SU-DHL-6 (cell line): ENCODE data around the gene SLC25A47.

Experiments used
- H2AFZ ChIP-seq: fragments of 200-600 bp; sonication (generic); 2 replicates; pipeline ENCODE4 v1.6.1; 2014; ENCODE audit warnings: low read depth, mild to moderate bottlenecking, moderate library complexity, mixed read lengths, antibody characterized with exemption, low read length; ENCODE audit not compliant: severe bottlenecking
- H3F3A ChIP-seq: fragments of 200-600 bp; shearing (Covaris generic); 2 replicates; pipeline ENCODE4 v1.6.0; 2016; ENCODE audit warnings: antibody characterized with exemption, mild to moderate bottlenecking; ENCODE audit not compliant: insufficient read depth
- H3K27ac ChIP-seq: fragments of 200-600 bp; sonication (generic); 2 replicates; pipeline ENCODE4 v1.5.1; 2016; ENCODE audit warnings: low read depth, mild to moderate bottlenecking, low read length, moderate library complexity, mixed read lengths
- H3K27me3 ChIP-seq: fragments of 200-600 bp; sonication (generic), shearing (Covaris generic); 2 replicates; pipeline ENCODE4 v1.6.0; 2014; ENCODE audit warnings: mild to moderate bottlenecking, low read length
- H3K36me3 ChIP-seq: fragments of 200-600 bp; sonication (generic); 2 replicates; pipeline ENCODE4 v1.6.1; 2014; ENCODE audit warnings: mild to moderate bottlenecking, low read length, mixed read lengths
- H3K4me2 ChIP-seq: fragments of 300-600, 200-600 bp; shearing (Covaris generic), sonication (generic); 2 replicates; pipeline ENCODE4 v1.6.0; 2014; ENCODE audit warnings: low read length, low read depth, mild to moderate bottlenecking; ENCODE audit not compliant: poor library complexity, severe bottlenecking
- H3K4me3 ChIP-seq: fragments of 200-600 bp; sonication (generic); 2 replicates; pipeline ENCODE4 v1.5.1; 2014; ENCODE audit warnings: antibody characterized with exemption, low read length, mild to moderate bottlenecking, mixed read lengths; ENCODE audit not compliant: insufficient read depth, poor library complexity, severe bottlenecking
- H3K79me2 ChIP-seq: fragments of 200-600 bp; sonication (generic); 2 replicates; pipeline ENCODE4 v1.6.1; 2014; ENCODE audit warnings: mild to moderate bottlenecking, low read length, moderate library complexity; ENCODE audit not compliant: insufficient read depth
- H3K9ac ChIP-seq: fragments of 200-600 bp; sonication (generic); 2 replicates; pipeline ENCODE4 v1.7.0; 2014; ENCODE audit warnings: mild to moderate bottlenecking, low read length
- H3K9me2 ChIP-seq: fragments of 200-600 bp; sonication (generic); replicated peaks from 2 replicates; pipeline ENCODE4 v1.6.1; 2014; ENCODE audit warnings: low read length; ENCODE audit not compliant: insufficient read depth
- H3K9me3 ChIP-seq: fragments of 200-600 bp; sonication (generic); 2 replicates; pipeline ENCODE4 v1.6.1; 2014; ENCODE audit warnings: low read length, mixed read lengths; ENCODE audit not compliant: insufficient read depth
- H4K20me1 ChIP-seq: fragments of 200-600 bp; sonication (generic); 2 replicates; pipeline ENCODE4 v1.6.1; 2014; ENCODE audit warnings: low read depth, mild to moderate bottlenecking, antibody characterized with exemption, low read length, moderate library complexity, mixed read lengths
- CTCF ChIP-seq: fragments of 200-600 bp; sonication (generic); IDR thresholded peaks from one replicate; pipeline ENCODE4 v1.5.1; 2017; ENCODE audit warnings: antibody characterized with exemption, mild to moderate bottlenecking, low read length, moderate library complexity; ENCODE audit not compliant: insufficient read depth, poor library complexity, severe bottlenecking
- EZH2phosphoT487 ChIP-seq: fragments of 200-600 bp; sonication (generic), shearing (Covaris generic); conservative IDR thresholded peaks from 2 replicates; pipeline ENCODE4 v1.6.1; 2018; ENCODE audit warnings: mild to moderate bottlenecking, antibody characterized with exemption, low read length, moderate library complexity, mixed read lengths

The SLC25A47 gene

GRCh38 chr14:100361626-100362025, 38.5 kb downstream of the SLC25A47 start:
- Histone ChIP-seq H3K9ac (no peak overlapping the region), H3K79me2 (no peaks in the 10 kb centered on the region), H3F3A (no peaks in the 10 kb centered on the region), H4K20me1 (no peaks in the 10 kb centered on the region), H3K4me3 (no peak overlapping the region), H3K4me2 (no peak overlapping the region), H3K36me3 (peaks cover 14% of the 10 kb centered on the region), H3K9me2 (no peaks in the 10 kb centered on the region), H3K27me3 (no peaks in the 10 kb centered on the region), H2AFZ (no peak overlapping the region), H3K9me3 (no peaks in the 10 kb centered on the region), H3K27ac (no peak overlapping the region)
- TF ChIP-seq CTCF: no peak

DNA sequence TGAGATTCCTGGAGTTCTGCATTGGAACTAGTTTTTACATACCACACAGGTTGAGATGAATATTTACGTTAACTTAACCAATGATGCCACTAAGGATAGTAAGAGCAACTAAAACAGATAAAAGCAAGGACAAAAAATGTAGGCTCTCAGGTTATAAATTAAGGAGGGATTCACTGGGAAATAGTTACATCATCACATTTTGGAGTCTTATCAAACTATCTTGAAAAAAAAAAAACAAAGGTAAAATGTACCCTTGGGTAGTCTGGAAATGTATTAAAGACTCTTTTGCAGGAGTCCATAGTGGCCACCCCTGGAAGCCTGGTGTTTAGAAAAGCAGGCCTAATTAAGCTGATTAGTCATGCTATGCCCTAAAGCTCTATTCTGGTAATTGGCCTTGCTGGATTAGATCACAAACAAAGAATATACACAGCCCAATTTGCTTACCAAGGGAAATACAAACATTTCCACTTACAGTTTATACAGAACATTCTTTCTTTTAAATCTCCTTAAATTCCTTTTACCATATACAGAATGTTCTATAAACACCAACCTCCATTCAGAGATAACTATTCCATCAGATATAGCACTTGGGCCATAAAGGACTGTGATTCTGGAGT, 39.3 kb downstream of the SLC25A47 start:
- no peak for TF ChIP-seq CTCF
- TF ChIP-seq EZH2phosphoT487: no peak
- no peak overlapping the region for H3K9ac ChIP-seq
- no peaks in the 10 kb centered on the region for H3K9me3 ChIP-seq
- H4K20me1 ChIP-seq: no peaks in the 10 kb centered on the region
- H3K4me3 ChIP-seq: no peak overlapping the region
- no peak overlapping the region for H3K27ac ChIP-seq
- peaks cover 14% of the 10 kb centered on the region for H3K36me3 ChIP-seq
- no peaks in the 10 kb centered on the region for H3F3A ChIP-seq
- H3K27me3 ChIP-seq: no peaks in the 10 kb centered on the region
- H2AFZ ChIP-seq: no peak overlapping the region
- H3K79me2 ChIP-seq: no peaks in the 10 kb centered on the region
- H3K9me2 ChIP-seq: no peaks in the 10 kb centered on the region
- no peak overlapping the region for H3K4me2 ChIP-seq

GRCh38 chr14:100363053-100363452, 39.9 kb downstream of the SLC25A47 start:
- H3K4me3 ChIP-seq: no peak overlapping the region
- no peak overlapping the region for H3K9ac ChIP-seq
- H3K4me2 ChIP-seq: no peak overlapping the region
- H3K9me2 ChIP-seq: no peaks in the 10 kb centered on the region
- no peaks in the 10 kb centered on the region for H3K79me2 ChIP-seq
- peaks cover 14% of the 10 kb centered on the region for H3K36me3 ChIP-seq
- H3K27ac ChIP-seq: no peak overlapping the region
- H2AFZ ChIP-seq: no peak overlapping the region
- no peak for TF ChIP-seq CTCF
- no peak for TF ChIP-seq EZH2phosphoT487
- no peaks in the 10 kb centered on the region for H3K27me3 ChIP-seq
- H4K20me1 ChIP-seq: no peaks in the 10 kb centered on the region
- no peaks in the 10 kb centered on the region for H3K9me3 ChIP-seq
- H3F3A ChIP-seq: no peaks in the 10 kb centered on the region
